Stimulated activated naive CD8-positive, alpha-beta T cell treated with anti-CD3 and anti-CD28 coated beads, Interleukin-15, Interleukin-2, amounts not matched to agents 100 U/mL and 50 U/mL, for 24 hours (primary cell): ENCODE data around the gene SATL1.
"Not testable (repeated sequence)": the region's sequence is repeated elsewhere in the genome, so short reads cannot be mapped to it uniquely, and the experiment has no call there.

Source experiments
- ATAC-seq: fragments of 150-1000 bp; cut with Tn5 transposase; one replicate; pipeline ENCODE4 v1.10.0; 2021
- DNase-seq: peaks from one replicate; pipeline ENCODE4 v3.0.0; 2021

The SATL1 gene, protein sequence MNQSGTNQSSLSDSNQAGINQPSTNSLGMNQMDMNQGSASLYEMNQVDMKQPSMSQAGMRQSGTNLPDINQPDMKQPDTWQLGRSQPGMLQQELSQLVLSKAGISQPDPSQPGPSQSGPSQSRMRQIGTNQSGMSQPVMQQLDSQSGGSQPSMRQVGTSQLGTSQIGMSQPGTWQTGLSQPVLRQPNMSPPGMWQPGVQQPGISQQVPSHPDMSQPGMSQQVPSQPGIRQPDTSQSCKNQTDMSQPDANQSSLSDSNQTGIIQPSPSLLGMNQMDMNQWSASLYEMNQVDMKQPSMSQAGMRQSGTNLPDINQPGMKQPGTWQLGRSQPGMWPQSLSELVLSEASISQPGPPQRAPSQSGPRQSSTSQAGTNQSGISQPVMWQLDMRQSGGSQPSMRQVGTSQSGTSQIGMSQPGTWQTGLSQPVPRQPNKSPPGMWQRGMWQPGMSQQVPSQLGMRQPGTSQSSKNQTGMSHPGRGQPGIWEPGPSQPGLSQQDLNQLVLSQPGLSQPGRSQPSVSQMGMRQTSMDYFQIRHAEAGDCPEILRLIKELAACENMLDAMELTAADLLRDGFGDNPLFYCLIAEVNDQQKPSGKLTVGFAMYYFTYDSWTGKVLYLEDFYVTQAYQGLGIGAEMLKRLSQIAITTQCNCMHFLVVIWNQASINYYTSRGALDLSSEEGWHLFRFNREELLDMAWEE

DNA sequence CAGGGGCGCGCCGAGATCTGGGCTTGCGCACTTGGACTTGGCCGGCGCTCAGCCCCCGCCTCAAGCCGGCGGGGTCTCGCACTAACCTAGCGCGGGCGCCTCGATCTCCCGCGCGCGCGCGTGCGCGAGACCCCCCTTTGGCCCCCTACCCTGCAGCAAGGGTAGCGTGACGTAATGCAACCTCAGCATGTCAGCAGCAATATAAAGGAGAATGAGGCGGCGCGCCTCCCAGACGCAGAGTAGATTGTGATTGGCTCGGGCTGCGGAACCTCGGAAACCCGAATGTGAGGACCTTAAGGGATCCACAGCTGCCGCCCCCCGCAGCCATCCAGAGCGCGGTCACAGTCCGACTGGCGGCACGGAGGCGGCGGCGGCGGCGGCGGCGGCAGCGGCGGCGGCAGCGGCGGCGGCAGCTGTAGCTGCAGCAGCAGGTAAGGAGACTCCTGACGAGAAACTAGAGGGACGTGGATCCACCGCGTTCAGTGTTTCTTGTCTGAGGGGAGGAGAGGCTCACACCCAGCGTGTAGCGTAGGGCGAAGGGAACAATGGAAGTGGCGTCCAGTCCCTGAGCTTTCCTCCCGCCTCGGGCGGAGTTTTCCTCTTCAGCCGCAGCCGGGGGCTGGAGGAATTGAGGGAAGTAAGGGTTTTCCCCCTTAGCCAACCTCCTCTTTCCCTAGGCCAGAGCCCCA, at the start of gene SATL1, which contains the start of gene ZNF711:
Gene SATL1 (minus strand): TSS at position 19 of the 689 bp plus-strand sequence. CDS start 134,811 bp downstream, outside the sequence.
Gene ZNF711 (plus strand): TSS at position 231 of the 689 bp plus-strand sequence. CDS start 3,582 bp downstream, outside the sequence.
- peak; percentile 55 for ATAC-seq
- peak; percentile 12 for DNase-seq

DNA sequence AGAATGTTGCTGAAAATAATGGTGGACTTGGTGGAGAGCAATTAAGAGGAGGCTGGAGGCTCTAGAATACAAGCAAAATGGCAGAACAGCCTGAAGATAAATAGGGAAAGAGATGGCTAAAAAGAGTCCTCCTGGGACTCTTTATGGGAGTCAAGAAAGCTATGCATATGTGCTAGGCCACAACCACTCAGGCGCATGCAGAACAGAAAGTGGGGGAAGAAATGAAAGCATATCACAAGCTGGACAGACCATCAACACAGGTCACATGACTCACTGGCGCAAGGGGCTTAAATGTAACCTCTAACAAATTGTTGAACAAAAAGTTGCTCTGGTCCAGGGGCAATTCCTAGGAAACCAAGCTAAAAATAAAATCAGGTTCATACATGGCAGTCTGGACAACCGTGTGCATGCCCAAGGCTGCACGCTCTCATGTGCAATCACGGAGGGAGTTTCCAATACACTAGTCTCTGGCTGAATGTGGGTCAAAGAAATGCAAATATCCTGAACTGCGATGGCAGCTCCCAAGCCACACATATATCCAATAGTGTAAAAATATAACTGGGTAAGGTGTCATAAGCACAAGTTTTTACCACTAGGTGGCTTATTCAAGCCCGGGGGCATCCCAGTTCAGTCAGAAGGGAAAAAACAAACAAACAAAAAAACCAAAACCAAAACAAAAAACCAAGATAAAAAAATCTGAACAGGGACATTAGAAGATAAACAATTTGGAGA, 45.6 kb upstream of the SATL1 start:
- ATAC-seq, result no peak
- DNase-seq, result no peak

DNA sequence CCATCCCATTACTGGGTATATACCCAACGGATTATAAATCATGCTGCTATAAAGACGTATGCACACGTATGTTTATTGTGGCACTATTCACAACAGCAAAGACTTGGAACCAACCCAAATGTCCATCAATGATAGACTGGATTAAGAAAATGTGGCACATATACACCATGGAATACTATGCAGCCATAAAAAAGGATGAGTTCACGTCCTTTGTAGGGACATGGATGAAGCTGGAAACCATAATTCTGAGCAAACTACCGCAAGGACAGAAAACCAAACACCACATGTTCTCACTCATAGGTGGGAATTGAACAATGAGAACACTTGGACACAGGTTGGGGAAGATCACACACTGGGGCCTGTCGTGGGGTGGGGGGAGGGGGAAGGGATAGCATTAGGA, 41.7 kb upstream of the SATL1 start:
- not testable (repeated sequence) for ATAC-seq

DNA sequence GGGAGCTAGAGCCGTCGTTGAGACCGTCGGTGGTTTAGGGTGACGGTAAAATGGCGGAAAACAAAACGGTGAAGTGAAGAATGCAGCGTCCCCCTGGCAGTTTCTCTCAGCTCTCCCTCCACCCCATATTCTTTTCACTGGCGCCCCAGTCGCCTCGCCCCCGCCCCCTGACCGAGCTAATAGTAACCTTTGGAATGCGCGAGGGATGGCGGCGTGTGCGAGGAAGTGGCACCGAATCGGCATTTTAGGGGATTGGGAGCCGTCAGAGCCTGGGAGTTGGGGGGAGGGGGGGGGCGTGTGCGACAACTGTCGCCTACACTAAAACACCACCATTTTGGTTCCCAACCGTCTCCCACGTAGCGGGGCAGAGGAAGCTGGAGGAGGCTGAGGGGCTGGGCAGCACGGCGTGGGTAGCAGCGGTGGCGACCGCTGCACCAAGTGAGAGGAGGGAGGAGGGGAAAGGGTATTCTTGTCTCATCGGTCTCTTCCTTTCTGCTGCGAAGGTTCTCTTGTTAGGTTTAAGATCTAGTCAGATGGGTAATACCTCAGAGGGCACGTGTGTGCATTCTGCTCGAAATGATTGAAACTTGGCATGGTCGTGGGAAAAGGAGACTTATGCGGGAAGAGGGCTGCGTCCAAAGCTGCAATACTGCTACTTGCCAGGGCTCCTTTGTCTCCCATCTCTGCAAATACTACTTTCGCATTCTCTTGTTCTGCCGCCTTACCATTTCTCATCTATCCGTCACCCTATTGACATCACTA, 1.1 kb upstream of the SATL1 start:
- ATAC-seq (peak; percentile 40), DNase-seq (no peak)

More for the DNA sequence above, 41.7 kb upstream of the SATL1 start:
- not testable (repeated sequence) for DNase-seq

DNA sequence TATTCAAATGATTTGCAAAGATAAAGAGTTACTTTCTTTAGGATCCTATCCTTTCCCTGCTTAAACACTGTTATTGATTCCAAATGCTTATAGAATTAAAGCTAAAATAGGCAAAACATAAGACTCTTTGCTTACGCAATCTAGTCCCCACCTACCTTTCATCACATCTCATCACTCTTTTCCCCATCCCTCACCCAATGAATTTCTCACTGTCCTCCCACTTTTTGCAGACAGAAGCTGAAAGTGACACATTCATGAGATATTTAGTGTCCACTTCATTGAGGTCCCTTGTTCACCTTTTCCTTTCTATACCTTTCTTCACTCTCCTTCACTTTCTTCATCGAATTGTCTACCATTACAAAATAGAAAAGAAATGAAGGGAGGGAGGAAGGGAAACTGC, 424 bp downstream of the SATL1 start:
- DNase-seq (no peak), ATAC-seq (no peak)

DNA sequence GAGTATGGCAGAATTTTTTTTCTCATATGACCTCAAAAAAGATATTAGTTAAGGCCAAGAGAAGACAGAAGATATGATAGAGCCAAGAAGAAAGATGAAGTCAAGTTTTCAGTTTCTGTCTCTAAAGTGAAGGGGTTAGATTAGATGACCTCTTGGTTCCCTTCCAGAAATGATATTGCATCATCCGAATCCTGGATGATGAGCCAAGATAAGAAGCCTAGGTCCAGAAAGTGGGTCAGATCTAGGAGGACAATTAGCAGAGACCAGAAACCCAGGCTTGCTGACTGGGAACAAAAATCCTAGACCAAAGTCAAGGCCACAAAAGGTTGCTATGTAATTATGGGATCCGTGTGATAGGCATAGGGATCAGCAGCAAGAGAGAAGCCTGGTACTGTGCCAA, 20.2 kb downstream of the SATL1 start:
- ATAC-seq, result no peak
- no peak for DNase-seq

DNA sequence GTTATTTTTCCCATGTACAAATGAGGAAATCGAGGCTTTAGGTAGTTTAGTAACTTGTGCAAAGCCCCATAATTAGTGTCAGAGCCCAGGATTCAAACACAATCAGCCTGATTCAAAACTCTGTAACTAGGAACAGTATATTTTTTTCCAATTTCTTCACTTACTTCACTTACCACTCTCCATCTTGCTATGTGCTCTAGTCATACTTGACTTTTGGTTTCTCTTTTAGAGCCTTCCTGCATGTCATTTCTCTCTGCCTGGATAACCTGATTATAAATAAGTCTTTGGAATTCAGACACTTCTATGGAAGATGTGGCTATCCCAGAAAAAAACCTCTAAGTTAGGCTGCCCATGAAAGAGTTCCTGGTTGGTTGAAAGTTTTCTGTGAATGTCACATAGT, 22.2 kb downstream of the SATL1 start:
- DNase-seq (no peak), ATAC-seq (no peak)

DNA sequence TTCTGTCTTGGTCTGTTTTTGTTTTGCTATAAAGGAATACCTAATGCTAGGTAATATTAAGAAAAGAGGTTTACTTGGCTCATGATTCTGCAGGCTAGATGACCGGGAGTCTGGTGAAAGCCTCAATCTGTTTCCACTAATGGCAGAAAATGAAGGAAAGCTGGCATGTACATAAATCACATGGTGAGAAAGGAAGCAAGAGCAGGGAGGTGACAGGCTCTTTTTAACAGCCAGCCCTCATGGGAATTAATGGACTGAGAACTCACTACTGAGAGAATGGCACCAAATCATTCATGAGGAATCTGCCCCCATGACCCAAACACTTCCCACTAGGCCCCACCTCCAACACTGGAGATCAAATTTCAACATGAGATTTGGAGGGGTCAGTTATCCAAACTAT, 27.6 kb downstream of the SATL1 start:
- DNase-seq, result no peak
- no peak for ATAC-seq

DNA sequence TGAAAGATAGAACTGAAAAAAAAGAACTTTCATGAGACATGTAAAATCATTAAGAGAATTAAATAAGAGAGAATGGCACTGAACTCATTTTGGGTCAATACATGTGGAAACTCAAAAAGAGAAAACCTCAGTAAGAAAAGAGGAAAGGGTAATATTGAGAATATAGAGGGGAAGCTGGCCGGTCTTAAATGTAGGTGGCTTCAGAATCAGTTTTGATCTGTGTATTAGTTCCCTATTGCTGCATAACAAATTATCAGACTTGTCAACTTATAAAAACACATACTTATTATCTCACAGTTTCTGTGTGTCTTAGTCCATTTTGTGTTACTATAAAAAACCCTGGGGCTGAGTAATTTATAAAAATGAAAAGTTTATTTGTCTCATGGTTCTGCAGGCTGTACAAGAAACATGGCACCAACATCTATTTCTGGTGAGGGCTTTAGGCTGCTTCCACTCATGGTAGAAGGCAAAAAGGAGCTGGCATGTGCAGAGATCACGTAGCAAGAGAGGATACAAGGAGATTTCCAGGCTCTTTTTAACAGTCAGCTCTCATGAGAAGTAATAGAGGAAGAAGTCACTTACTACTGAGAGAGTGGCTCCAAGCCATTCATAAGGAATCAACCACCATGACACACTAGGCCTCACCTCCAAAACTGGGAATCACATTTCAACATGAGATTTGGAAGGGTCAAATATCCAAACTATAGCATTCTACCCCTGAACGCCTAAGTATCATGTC, 29.6 kb downstream of the SATL1 start:
- ATAC-seq (no peak), DNase-seq (no peak)

DNA sequence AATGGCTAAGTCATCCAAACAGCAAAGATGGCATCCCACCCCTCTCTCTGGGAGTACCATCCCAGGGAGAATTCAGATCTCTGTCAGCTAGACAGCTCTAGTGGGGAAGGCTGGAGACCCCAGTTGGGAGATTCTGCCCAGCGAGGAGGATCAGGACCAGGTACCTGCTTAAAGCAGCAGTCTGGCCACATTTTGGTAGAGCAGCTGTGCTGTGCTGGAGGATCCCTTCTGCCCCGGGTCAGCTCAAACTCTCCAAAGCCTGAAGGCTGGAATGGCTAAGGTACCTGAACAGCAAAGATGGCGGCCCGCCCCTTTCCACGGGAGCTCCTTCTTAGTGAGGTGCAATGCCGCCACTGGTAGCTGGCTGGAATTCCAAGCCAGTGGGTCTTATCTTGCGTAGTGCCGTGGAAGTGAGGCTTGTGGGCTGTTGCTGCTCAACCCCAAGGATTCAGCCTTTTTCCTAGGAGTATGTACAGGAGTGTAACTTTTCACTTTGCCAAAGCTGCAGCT, 40.1 kb downstream of the SATL1 start:
- DNase-seq (no peak), ATAC-seq (no peak)

DNA sequence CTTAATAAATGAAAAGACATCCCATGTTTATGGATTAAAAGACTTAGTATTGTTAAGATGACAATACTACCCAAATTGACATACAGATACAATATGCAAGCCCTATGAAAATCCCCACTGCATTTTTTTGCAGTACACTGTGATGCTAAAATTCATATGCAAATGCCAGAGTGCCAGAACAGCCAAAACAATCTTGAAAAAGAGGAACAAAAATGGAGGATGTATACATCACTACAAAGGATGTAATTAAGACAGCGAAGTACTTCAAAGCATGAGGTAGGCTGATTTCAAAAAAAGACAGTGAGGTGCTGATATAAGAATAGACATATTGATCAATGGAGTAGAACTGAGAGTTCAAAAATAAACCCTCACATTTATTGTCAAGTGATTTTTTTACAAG, 47.3 kb downstream of the SATL1 start:
- ATAC-seq (no peak), DNase-seq (no peak)

DNA sequence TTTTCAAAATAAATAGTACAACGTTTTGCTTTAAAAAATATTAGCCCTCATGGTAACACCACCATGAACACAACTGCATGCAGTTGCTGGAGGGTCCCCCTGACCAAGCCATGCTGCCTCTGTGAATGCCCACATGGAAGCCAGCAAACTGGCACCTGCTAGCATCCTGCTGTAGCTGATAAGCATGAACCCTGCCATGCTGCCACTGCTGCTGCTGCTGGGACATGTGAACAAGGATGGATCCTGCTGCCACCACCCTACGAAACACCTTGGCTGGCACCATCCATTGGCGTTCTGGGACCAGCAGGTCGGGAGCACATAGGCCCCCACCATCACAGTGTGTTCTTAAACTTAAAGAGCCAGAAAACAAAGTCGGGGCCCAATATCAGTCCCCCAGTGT, 83.9 kb downstream of the SATL1 start:
- ATAC-seq, result no peak
- no peak for DNase-seq

DNA sequence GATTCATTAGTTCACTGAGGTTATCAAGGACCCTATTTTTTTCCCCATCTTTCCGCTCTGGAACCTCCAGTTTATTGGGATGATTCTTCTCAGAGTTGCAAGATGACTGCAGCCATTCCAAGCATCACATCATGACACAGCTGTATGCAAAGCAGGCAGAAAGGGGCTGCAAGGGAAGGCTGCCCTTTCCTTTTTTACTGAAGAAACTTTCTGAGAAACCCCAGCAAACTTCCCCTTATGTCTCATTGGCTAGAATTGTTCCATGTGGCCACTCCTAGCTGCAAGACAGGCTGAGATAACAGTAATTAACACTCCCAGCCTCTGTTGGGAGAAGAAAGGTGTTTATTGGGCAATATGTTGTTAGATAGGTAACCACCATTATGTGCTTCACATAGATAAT, 102.6 kb downstream of the SATL1 start:
- DNase-seq, result no peak
- no peak for ATAC-seq

DNA sequence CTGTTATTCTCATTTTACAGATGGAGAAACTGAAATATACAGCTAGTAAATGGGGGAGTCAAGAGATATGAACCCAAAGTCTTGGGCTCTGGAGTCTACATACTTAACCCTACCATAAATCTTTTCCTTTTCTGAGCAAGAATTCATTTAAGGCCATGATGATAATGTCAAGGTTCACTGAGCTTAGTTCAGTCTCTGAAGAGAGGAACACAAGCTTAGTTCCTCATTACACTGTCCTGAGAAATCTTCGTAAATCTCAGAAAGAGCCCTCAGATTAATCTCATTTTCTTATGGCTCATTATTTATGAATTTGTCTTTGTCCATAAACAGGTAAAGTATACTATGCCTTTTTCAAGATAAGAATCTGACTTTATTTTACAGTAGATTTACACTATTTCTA, 104.2 kb downstream of the SATL1 start:
- DNase-seq (no peak), ATAC-seq (no peak)

DNA sequence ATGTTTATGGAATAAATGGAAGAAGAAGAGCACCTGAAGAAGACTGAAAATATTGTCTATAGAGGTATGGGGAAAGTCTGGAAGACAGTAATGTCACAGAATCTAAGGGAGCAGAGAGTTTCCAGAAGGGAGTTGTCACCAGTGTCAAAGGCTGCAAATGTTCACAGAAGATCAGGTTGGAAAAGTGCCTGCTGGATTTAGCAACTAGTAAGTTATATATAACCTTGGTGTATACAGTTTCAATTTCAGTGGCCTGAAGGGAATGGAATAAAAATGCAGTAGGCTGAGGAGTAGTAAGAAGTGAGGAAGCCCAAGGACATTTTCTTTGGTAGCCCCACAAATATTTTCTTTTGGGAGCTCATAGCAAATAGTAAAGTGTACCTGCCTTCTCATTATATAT, 107.2 kb downstream of the SATL1 start:
- DNase-seq, result no peak
- ATAC-seq, result no peak

DNA sequence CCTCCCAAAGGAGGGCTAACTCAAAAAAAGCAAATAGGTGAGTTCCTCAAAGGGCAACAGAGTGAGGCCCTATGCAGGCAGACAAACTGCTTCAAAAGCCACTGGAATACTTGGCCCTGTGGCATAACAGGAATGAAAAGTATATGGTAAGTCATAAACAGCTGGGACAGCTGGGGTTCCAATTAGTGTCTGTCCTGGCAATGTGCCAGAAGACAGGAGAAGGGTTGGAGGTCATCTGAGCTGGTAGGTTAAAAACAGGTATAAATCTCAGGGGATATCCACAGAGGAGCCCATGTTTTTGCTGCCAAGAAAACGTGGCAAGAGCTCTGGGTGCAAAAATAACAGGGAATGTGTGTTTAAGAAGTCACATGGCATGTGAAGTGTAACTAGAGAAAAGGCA, 128.3 kb downstream of the SATL1 start:
- no peak for DNase-seq

DNA sequence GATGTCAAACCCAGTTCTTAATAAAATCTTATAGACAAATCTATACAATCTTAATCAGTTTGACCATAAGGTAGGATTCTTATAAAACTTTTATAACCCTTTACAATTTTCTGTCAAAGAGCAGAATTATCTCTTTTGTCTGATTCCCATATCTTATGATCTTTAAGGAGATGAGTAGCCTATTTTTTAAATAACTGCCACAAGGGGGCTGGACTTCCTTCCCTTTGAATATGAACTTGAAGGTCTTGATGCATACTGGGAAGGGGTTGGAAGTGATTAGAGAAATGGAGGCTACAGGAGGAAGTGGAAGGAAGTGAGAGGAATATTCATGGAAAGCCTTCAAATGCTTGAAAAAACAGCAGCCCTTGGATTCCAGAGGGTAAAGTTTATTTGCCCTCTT, 128.8 kb downstream of the SATL1 start:
- no peak for DNase-seq
- no peak for ATAC-seq

More for the DNA sequence above, 128.3 kb downstream of the SATL1 start:
- ATAC-seq, result no peak

DNA sequence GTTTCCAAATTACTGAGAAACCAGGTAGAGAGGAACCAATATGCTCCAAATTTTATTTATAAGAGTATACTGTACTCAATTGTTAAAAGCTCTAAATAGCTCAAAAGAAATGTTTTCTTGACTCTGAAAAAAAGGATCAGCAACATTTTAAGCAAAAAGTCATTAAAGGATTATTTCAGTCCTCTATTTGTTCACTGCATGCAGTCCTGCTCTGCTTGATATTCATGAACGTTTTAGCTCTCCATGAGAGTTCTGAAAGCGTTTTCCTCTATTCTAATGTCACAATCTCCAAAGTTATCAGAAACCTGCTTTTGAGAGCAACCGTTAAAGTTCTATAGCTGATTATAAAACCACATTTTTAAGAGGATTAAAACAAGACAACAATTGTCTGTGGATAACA, 129.4 kb downstream of the SATL1 start:
- ATAC-seq (no peak), DNase-seq (no peak)

DNA sequence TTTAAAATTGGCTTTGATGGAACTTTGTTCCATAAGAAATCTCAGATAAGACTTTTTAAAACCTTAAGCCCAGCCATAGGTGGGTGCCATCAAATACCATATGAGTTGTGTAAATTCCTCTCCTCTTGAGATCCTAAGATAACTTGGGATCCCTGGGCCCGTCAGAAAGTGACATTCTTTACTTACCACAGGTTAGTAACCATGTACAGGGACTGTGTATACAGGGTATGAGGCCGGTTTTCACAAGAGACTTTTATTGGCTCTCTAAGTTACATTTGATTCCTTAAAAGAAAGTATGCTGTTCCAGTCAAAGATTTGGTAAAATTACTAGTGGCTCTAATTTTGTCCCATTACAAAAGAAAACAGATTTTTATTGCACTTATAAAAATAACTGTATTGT, 129.8 kb downstream of the SATL1 start:
- ATAC-seq (no peak), DNase-seq (no peak)

DNA sequence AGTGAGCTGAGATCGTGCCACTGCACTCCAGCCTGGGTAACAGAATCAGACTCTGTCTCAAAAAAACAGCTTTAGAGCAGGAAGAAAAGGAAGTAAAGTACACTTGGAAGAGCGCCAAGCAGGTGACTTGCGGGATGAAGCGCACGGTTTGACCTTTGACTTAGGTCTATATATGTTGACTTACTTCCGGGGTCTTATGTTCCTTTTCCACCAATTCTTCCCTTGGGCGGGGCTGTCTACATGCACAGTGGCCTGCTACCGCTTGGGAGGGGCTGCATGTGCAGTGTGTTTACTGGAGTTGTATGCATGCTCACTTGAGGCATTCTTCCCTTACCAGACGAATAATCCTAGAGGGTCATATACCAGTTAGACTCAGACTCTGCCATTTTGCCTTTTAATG, 131.3 kb downstream of the SATL1 start:
- DNase-seq (no peak), ATAC-seq (no peak)

DNA sequence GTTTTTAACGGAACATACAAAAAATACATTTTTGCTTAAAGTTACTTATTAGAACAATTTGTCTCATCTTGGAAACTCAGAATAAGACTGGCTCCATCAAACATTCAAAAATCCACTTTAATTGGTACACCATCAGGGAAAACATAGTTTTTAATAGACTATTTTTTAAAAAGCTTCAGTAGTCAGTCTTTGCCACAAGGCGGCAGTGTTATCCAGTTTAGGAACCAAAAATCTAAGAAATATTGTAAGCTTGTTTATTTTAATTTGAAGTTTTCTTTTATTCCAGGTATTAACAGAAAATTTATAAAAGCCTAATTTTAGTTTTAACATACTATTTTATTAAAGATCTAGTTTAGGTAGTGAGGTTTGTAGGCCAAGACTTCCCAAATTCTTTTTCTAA, 132.2 kb downstream of the SATL1 start:
- DNase-seq (no peak), ATAC-seq (no peak)
